AG20443 (cell line): Measurements from ENCODE around the gene EMP1.

ENCODE experiments used
- DNase-seq: peaks from one replicate; pipeline ENCODE4 v3.0.0; 2012; ENCODE audit warnings: low spot score, mixed read lengths

Gene EMP1

DNA sequence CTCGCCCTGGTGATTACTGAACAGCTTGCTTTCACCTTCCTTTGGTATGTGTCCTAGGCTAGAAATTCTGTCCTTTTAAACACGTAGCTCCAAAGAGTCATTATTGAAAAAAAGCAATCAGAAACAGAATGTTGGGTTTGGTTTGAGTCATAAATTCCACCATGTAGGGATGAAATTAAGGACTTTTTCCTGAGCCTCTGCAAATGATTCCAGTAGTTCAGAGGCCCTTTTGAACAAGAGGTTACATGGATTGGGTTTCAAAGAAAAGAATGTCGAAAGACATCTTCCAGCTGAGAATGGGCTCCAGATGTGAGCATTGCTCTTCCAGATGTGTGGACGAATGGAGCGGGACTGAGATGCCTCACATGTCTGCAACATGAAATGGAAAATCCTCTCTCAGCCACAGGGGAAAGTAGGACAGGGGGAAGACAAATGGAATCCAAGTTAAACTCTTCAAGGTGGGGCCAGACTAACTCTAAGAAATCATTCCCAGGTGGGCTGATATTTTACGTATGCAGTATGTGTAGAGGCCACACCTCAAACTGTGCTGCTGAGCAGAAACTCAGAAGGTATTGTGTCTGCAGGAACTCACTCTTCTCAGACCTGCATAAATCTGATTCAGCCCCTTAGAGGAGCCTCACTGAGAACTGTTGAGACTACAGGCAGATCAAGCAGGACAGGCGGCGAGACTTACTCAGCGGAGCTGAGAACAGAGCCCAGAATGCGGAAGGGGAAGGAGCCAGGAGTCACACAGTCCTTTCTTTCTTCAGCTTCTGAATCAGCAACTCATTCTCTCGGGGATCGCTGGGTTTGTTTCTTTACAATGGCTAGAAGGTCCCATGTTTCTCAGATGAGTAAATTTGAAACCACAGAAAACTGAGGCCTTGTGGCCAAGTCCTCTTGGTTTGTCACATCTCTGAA, 23.3 kb upstream of the EMP1 start:
- peak; percentile 81 for DNase-seq

DNA sequence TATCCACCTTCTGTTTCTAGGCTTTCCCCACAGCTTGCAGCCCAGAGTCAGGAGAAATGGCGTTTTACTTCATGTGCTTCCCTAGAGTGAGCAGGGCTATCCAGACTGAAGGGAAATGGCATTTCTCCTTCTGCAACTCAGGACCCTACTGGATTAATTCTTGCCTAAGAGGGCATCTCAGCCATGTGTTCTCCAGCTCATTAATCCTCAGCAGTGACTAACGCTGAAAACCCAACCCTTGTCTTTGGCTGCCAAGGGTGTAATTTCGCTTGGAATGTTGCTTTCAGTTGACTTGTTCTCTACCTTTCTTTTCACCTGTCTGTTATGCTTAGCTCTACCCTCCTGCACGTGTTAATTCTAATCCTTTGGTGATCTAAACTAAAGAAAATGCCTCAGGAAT, 21.0 kb upstream of the EMP1 start:
- DNase-seq = peak; percentile 65

DNA sequence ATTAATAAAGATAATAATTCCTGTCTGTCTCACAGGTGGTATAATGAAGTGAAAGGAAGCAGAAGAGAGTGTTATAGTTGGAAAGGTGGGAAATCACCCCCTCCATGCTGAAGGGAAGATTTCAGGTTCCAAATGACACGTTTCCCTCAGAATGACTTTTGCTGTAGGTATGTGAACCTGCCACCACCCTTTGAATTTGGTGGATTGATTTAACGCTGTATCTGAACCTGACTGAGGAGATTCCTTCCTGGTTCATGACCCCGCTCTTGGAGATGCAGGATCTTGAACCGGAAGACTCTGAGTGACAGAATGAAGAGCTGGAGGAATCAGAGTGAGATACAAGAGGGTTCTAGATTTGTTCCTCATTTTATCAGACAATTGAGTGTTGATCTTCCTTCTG, 20.3 kb upstream of the EMP1 start:
- DNase-seq = no peak

DNA sequence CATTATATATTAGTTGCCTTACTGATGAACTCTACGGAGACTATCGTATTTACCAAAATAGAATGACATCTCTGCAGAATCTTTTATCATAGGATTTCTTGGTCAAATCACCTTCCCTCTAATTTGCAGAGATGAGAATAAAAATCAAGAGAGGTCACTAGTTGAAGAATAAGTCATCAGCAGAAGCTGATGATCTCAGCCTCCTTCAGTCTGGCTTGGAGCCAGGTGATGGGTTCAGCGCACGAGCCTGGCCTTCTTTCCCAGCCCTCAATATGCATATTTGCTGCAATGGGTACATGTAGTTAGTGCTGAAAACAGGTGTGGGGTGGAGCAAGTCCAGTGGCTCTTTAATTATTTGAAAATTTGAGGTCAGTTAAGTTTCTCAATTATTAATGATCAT, 19.2 kb upstream of the EMP1 start:
- DNase-seq = no peak

DNA sequence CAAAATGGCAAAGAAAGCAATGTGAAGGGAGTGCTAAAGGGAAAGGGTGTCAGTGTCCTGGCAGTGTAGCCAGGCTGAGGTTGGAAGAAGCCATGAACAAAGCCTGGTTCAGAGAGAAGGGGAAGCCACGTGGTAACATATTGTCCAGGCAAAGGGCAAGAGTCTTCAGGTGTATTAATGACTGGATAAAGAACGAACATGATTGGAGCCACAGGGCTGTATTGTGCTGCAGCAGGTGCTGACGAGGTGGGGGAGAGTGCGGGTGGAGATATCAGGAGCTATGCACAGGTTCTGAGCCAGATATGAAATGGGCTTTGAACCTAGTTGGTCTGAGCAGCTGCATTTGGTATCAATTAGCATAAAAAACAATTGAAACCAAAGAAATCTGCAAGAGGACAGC, 18.6 kb upstream of the EMP1 start:
- no peak for DNase-seq

DNA sequence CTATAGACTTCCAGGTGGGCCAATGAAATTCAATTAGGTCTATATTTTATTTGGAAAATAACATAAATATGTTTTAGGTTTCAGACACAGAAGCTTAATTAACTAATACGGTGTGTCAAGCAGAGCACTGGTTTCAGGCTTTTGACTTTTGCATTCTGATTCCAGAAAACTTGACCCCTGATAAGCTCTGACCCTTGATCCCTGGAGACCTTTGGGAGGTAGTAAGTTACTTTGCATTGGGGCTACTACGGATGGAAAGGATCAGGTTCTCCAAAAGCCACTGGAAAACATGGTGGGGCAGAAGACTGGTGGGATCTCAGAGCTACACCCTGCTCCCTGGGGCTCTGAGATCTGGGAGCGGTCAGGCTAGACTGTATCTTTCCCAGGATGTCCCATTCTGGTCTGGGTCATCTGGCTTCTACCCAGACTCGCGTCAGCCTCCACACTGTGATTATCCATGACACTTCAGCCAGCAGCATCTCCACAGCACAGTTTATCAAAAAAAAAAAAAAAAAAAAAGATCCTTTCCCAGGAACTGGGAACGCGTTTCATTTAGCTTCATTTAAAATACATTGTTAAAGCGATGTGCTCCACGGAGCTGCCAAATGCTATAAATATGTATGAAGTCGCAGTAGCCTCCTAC, 17.8 kb upstream of the EMP1 start:
- no peak for DNase-seq

DNA sequence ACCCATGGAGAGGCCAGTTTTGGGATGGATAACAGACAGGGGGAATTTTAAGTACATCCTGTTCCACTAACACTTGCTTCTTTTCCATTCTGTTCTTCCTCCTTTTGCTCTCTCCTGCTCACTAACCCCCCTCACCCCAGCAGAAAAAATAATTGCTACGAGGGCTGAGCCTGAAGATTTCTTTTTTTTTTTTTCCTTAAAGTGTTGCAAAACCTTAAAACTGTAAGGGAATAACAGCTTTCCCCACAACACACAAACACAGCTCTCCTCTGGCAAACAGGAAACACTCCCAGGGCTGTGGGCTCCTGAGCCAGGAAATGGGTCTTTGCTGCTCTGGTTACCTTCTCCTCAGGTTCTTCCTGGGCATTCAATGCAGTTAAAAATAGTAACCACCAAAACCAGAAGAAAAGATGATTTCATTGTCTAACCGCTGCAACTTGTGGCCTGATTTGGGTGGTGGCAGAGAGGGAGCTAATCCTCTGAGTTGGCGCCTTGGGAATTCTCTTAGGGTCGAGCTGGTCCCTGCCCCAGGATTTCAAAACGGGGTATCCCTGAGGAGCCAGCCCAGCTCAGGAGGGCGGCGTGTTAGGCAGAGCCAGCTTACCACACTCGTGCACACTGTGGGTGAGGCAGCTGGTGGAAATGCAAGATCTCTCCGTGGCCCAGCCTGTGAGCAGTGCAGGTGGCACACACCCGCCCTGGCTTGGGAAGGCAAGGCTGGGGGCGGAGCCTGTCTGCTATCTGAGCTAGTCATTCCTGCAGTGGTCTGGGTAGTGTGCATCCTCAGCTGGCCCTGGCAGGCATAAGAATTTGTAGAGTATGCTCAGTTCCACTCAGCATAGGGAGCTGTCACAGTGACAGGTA, 17.1 kb upstream of the EMP1 start:
- DNase-seq = peak; percentile 69

DNA sequence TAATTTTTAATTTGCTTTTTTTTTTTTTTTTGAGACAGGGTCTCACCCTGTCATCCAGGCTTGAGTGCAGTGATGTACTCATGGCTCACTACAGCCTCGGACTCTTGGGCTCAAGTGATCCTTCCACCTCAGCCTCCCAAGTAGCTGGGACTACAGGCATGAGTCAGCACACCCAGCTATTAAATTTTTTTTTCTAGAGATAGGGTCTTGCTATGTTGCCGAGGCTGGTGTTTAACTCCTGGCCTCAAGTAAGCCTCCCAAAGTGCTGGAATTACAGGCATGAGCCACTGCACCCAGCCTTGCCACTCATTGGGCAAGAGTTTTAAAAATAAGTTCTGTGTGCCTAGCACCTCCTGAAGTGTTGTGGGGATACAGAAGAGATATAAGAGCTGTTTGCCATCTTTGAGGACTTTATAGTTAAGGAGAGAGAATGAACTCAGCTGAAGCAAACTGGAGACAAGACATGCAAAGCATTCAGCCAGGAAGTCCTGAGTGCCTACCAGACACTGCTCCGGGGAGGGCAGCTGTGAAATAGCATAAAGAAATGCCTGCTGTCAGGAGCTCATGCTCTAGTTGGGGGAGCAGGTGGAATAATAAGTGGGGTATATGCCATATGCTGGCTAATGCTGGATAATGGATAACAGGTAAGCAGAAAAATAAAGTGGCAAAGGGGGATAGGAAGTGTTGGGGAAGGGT, 15.0 kb upstream of the EMP1 start:
- DNase-seq = no peak

DNA sequence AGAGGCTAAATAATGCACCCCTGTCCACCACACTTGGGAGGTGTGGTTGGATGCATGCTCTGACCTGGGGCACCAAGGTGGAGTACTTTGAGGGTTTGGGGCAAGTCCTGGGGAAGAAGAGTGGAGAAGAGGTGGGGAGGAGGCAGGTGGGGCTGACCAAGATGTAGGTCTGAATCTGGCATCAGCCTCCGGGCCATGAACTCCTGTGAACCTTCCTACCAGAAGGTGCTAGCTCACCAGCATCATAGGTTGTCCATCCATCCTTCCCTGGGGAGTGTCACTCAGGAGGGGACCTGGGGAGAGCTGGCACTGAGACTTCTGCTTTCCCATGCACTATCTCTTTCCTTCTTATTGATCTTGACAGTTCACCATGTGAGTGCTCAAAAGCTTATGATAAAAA, 13.6 kb upstream of the EMP1 start:
- no peak for DNase-seq

DNA sequence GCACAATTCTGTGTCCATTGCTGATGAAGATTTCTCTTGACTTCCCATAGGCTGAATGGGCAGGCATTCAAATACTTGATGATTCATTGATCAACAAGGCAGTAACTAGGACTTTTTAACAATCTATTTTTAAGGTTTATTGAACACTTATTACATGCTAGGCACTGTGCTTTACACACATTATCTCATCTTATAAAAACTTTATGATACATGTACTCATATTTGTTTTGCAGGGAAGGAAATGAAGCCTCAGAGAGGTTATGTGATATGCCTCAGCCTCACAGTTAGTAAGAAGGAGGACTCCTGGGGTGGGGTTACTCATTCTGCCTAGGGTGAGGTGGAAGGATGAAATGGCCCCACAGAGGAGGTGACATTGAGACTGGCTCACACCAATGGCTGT, 12.9 kb upstream of the EMP1 start:
- DNase-seq = no peak

DNA sequence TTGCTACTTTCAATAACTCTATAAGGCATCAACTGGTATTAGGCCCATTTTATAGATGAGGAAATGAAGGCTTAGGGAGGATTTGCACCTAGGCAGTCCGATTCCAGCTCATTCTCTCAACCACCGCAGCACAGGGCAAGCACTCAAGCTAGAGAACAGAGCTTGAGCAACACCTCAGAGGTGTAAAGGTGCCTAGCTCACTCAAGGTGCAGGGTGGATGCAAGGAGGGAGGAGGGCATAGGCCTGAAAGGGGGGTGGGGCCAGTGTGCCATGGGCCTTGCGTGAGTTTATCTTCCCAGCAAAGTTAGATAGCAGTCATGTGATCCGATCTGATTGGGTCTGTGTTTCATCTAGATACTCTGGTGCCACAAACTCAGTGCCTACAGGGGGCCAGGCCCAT, 10.2 kb upstream of the EMP1 start:
- no peak for DNase-seq

DNA sequence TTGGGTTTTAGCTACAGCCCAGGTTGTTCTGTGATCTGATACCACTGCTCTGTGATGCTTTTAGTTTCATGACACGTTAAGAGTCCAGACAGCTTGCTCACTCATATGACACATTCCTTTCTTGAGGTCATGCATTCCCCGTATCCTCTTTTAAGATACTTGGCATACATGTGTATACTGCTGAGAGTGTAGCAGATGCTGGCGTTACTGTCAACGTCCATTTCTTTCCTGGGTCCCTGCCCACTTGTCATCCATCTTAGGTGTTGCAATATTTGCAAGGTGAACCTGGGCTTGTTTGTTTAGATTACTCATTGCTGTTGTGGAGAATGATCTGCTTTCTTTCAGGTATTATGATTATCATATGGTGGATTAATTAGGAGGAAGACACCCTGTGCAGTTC, 9.1 kb upstream of the EMP1 start:
- peak; percentile 74 for DNase-seq

DNA sequence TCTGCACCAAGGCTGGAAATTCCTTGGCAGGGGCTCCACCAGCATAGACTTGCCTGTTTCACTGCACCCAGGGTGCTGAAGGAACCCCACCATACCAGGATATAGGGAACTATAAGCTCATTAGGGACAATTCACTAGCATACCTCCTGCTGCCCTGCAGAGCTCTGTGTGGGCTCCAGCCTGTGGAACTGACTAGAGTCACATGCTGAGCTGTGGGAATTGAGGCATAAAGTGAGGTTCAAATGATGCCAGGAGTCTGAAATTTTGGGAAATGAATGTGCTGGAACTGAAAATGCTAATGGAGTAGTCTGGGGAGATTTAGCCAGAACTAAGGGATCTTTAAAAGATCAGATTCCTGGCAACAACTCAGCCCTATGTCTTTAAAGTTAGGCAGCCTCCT, 7.3 kb upstream of the EMP1 start:
- no peak for DNase-seq

DNA sequence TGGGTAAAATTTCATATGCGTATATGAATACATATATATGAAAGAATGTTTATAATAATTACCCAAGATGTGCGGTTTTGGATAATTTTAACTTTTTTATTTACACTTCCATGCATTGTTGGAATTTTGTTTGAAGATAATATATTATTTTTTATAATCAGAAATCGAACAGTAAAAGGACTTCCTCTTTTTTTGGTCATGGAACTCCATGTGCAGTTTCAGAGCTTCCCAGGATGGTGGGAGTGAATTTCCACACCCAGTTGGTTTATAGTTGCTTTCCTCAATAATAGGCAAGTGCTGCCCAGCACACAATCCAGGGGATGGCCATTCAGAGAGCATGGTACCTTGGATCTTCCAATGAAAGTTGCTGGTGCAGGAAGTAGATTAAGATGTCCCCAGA, 6.3 kb upstream of the EMP1 start:
- DNase-seq = no peak

DNA sequence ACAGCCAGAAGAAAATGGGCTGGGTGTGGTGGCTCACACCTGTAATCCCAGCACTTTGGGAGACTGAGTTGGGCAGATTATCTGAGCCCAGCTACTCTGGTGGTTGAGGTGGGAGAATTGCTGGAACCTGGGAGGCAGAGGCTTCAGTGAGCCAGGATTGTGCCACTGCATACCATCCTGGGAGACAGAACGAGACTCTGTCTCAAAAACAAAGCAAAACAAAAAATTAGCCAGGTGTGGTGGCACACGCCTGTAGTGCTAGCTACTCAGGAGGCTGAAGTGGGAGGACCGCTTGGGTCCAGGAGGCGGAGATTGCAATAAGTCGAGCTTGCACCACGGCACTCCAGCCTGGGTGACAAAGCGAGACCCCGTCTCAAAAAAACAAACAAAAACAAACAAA, 3.8 kb upstream of the EMP1 start:
- DNase-seq = no peak

DNA sequence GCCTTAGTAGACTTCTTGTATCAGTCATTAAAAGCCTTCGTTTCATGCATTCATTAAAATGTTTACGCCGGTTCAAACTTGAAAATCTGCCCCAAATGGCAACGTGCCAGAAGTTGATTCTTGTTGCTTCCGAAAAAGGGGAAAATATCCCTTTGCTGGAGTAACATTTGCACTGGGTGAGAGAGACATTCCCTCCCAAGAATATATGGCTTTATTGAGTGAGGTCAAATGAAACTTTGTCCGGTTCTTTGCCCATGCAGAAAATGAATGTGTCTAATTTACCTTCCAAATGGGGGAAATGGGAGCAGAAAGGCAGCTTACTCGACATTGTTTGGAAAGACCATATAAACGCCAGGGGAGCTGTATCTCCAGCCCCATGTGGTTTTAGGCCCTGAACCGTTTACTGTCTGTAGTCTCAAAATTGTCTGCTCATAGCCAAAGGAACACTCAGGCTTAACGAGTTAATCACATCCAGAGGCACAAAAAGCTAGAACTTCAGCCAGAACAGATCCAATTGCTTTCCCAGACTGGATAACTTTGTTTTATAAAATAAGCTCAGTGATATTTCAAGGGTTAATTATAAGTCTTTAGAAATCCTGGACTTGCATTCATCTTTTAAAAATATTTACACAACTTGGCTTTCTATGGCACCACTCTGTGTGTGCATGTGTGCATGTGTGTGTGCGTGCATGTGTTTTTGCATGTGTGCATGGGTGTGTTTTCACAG, 2.9 kb upstream of the EMP1 start:
- no peak for DNase-seq

DNA sequence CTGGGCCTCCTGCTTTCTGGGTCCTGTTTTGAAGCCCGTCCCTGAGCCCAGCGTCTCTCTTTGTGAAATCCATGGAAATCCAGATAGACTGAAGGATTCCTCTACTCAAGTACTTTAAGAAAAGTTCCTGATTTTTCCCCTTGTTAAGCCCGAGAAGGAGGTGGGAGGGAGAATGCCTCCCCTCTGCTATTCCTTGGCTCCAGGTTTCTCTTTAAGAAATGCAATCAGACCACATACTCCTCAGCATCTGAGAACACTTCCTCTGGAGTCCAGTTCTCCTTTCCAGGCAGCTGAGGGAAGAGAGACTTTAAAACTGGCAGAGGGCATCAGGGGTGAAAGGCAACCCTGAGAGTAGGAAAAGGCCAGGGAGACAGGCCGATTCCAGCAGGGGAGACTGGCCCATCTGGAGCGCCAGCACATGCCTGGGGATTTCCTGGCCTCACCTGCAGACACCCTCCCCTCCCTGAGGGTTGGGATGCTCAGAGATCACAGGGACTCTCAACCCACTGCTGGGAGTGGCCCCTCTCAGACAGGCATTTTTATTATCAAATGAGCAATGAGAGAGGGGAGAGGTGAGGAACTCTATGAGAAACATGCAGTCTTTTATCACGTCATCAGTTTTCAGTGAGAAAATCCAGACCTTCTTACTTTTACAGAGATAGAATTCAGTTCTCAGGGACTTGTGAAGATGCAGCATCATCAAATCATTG, 2.0 kb upstream of the EMP1 start:
- peak; percentile 37 for DNase-seq

DNA sequence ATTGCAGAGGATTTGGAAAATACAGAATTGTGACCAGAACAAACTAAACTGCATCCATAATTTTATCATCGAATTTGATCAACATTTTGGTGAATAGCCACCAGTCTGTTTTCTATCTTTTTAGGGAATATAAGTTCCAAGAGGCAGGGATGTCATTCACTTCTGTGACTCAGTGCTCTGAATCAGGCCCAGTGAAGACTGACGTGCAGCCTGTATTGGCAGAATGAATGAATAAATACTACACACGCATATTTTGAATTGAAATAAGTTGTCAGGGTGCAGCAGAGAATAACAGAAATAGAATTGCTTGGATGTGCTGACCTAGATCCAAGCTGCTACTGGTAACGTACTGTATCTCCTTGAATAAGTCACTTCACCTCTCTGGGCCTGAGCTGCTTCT, 1.3 kb upstream of the EMP1 start:
- no peak for DNase-seq

DNA sequence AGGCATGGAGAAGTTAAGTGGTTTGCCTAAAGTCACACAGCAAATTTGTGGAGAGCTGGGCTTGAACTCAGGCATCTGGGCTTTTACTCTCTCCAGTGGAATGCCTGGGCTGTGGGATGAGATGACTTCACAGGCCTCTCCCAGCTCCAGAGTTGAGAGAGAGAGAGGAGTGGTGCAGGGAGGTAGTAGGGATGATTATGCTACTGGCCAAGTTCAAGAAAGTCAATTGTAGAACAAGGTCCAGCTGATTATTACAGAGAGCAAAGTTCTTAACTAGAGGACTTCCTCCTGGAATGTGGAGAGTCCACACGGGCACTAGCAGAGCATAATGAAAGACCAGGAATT, 769 bp upstream of the EMP1 start:
- peak; percentile 54 for DNase-seq

DNA sequence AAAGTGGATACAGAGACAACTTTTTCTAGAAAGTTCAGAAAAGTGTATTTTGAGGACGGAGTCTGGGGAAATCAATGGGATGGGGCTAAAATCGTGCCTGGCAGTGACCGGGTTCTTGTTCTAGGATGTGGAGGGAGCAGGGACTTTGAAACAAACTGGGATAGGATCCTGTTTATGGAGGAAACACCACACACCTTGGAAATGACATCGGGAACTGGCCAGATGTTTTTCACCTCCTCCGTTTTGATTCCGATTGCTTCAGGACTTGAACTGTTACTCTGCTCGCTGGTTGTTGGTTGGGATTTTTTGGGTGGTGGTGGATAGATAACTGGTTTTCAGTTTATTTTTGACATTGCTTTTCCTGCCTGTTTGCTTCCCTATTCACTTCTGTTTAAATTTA, 506 bp downstream of the EMP1 start:
- DNase-seq = no peak
